ENCODE measurements around the gene NSA2. TPM values are rescaled to one million over a fixed set of nuclear protein-coding genes. Genes with fewer than 3 reads are reported as not detected.
"Not testable (repeated sequence)": the region's sequence is repeated elsewhere in the genome, so short reads cannot be mapped to it uniquely, and the experiment has no call there.

Gene NSA2
- 33.1 and 67.4 TPM in 2 replicates for total RNA-seq (2014; rRNA removed; shearing (Covaris generic); ENCODE audit: low replicate concordance)

DNA sequence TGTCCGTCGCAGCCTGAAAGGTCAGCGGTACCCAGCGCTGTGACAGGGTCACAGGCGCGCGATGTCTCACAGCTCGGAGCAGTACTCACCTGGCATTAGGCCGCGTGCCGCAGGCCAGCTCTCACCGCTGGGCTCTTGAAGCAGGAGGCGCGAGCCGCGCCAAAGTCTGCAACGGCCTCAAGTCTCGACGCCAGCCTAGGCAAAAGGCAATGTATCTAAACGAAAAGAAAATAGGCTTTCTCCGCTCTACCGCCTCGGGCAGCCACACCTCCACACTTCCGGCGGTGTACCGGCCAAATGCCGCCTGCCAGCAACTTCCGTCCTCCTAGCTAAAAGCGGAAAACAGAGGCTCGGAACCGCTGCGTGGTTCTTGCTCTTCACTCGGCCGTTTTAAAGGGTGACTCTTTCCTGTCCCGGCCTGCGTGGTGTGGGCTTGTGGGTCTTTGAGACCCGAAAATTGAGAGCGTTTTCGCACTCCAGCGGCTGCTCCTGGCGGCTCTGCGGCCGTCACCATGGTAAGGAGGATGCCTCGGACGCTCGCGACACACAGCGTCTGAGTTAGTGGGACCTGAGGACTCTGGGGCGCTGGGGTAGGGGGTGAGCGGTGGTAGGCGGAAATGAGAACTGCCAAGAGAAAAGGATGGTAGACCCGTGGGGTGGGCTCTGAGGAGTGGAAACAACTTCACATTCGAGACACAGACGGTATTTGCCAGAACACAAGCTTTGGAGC lies at the start of gene NSA2, which contains the start of gene GFM2:
Gene NSA2, plus strand, starts transcription at position 401 of the 730 bp plus-strand sequence. Its CDS starts 112 bp downstream, at position 513.
Gene GFM2, minus strand, starts transcription at position 269 of the 730 bp plus-strand sequence. CDS start 3,375 bp downstream, outside the sequence.
- Histone ChIP-seq H3K27me3 (no peaks in the 10 kb centered on the region), H3K9me3 (no peaks in the 10 kb centered on the region), H3K4me3 (peak within 1 kb of the TSS; percentile 99), H3K36me3 (peaks cover 38% of the 10 kb centered on the region)
- peak; percentile 89 for DNase-seq

DNA sequence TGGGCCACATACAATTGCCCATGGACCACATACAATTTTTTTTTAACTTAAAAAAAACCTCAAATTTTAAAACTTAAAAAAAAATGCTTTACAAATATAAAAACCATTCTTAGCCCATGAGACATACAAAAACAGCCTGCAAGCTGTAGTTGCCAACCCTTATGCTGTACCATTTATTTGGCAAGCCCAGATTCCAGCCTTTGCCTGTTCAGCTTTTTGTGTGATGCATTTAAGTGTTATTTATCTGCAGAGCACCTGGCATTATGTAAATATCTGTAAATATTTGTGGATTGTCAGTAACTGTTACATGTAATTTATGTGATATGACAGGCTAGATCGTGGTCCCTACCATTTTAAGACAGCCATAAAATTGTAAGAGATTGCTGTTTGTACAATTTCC lies 49.5 kb upstream of the NSA2 start:
- DNase-seq, result no peak
- Histone ChIP-seq H3K36me3 (peaks cover 70% of the 10 kb centered on the region), H3K27me3 (no peaks in the 10 kb centered on the region), H3K4me3 (no peak overlapping the region), H3K9me3 (no peaks in the 10 kb centered on the region)

DNA sequence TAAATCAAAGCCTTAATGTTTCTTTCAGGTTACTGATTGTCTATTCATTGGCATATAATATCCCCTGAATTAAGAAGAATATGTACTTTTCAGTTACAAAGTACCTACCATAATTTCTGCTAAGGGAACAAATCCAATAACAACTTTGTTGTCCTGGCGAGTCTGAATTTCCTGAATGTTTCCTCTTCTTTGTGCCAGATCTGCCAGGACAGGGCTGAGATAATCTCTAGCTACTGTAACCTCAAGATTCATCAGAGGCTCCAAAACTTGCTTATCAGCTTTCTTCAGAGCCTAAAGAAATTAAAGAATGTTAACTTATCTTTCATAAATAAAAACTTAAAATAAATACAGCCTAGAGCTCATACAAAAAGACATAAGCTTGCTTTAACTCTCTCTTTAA lies 44.8 kb upstream of the NSA2 start:
- no peak for DNase-seq
- Histone ChIP-seq H3K9me3 (no peaks in the 10 kb centered on the region), H3K36me3 (peaks cover 78% of the 10 kb centered on the region), H3K27me3 (no peaks in the 10 kb centered on the region), H3K4me3 (no peak overlapping the region)

DNA sequence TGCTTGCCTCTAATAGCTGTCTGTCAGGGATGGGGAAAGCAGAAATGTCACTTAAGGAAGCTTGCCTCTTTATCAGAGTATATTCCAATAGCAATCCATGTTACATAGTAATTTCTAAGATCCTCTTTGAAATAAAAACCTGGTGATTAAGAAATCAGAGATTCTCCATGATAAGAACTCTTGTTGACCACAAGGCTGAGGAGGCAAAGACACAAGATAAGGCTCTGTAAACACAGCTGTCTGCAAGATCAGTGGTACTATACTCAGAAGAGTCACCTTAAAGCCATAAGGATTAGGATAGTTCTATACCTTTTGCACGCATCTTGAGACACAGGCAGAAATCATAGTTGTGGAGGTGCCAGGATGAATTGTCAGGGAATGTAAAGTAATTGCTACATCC lies 41.7 kb upstream of the NSA2 start:
- Histone ChIP-seq H3K9me3 (no peaks in the 10 kb centered on the region), H3K36me3 (peaks cover 64% of the 10 kb centered on the region), H3K27me3 (no peaks in the 10 kb centered on the region), H3K4me3 (no peak overlapping the region)
- DNase-seq, result no peak

DNA sequence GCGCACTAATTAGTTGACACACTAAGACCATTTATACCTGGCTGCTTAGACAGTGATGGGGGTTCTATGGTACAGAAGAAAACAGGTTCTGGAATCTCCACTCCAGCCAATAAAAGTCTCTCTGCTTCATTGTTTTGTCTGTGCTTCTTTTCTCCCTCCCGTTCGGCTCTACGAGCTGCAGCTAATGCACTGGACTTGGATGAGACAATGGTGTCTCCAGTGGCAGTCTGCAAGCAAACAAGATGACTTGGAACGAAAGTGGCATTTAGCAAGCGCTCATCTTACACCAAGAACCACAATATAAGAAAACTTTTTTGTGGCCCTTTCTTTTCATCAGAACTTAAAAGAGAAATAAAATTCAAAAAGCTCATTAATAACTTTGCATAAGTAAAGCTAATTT lies 30.3 kb upstream of the NSA2 start:
- no peaks in the 10 kb centered on the region for H3K27me3 ChIP-seq
- H3K36me3 ChIP-seq, result peaks cover 46% of the 10 kb centered on the region
- H3K9me3 ChIP-seq, result no peaks in the 10 kb centered on the region
- DNase-seq, result no peak
- H3K4me3 ChIP-seq, result no peak overlapping the region

DNA sequence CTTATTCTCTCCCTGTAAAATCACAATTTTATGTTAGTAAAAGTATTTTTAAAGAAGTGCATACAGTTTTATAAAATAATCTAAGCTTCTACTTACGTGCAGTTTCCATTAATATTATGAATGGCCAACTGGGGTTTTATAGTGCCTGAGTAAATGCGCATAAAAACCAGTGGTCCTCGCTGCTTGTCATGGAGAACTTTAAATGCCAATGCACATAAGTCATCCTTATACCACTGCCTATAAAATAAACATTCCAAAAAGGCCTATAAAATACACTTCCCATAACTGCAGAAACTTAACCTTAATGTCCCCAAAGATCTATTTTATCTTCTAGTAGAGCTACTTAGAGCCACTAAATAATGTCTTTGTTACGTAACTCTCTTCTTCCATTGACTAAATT lies 28.6 kb upstream of the NSA2 start:
- Histone ChIP-seq H3K9me3 (no peaks in the 10 kb centered on the region), H3K27me3 (no peaks in the 10 kb centered on the region), H3K4me3 (no peak overlapping the region), H3K36me3 (peaks cover 43% of the 10 kb centered on the region)
- no peak for DNase-seq

DNA sequence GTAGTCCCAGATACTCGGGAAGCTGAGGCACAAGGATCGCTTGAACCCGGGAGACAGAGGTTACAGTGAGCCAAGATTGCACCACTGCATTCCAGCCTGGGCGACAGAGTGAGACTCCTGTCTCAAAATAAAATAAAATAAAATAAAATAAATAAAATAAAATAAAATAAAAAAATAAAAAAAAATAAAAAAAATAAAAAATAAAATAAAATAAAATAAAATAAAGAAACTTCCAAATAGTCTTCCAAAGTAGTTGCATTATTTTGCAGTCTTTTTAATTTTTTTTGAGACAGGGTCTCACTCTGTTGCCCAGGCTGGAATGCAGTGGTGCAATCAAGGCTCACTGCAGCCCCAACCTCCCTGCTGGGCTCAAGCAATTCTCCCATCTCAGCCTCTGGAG lies 18.3 kb upstream of the NSA2 start:
- H3K4me3 ChIP-seq, H3K9me3 ChIP-seq, DNase-seq, H3K27me3 ChIP-seq: not testable (repeated sequence)
- H3K36me3 ChIP-seq, result peaks cover 51% of the 10 kb centered on the region

DNA sequence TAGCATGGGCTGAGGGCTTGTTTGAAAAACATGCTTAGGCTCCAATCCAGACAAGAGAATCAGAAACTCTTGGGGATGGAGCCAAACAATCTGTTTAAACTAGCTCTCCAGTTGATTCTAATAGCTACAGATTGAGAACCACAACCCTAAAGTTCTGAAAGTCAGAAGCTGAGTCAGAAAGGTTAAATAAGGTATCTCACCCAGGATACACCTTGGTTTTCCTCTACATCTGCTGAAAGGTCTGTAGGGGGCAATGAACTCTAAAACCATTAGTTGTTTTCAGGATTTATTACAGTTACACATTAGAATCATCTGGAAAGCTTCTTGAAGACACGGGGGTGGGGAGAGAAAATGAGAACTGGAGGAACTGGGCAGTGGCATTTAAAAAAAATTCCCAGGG lies 5.8 kb upstream of the NSA2 start:
- Histone ChIP-seq H3K36me3 (peaks cover 46% of the 10 kb centered on the region), H3K27me3 (no peaks in the 10 kb centered on the region), H3K9me3 (peaks cover 6% of the 10 kb centered on the region; the same call in 1 of the 2 replicates), H3K4me3 (no peak overlapping the region)
- no peak for DNase-seq

DNA sequence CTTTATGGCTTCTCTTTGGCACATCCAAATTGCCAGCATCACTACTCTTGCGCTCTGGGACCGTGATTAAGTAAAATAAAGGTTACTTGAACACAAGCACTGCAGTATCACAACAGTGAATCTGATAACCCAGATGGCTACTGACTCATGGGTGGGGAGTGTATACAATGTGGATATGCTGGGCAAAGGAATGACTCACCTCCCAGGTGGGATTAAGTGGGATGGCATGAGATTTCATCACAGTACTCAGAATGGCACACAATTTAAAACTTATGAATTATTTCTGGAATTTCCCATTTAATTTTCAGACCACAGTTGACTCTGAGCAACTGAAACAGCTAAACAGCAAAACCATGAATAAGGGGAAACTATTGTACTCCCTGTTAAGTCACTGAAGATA lies 4.5 kb upstream of the NSA2 start:
- no peak overlapping the region for H3K4me3 ChIP-seq
- H3K27me3 ChIP-seq, result no peaks in the 10 kb centered on the region
- H3K36me3 ChIP-seq, result peaks cover 34% of the 10 kb centered on the region
- peak; percentile 53 for DNase-seq
- no peaks in the 10 kb centered on the region for H3K9me3 ChIP-seq

DNA sequence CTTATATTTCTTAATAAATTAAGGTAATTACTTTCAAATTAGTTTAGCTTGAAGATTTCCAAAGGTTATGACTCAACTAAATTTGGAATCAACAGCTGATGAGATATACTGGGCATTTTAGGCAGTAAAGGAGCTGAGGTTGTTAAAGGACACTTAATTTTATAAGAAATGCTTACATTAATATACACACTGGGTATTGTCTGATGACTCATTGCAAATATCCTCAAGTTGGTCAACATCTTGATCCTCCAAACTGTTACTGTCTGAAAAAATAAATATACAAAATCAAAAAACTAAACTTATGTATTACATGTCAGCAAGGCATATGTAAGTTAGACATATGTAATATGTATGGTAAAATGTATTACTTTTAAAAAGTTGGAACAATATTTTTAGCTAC lies 3.5 kb upstream of the NSA2 start:
- peaks cover 29% of the 10 kb centered on the region for H3K36me3 ChIP-seq
- H3K9me3 ChIP-seq, result no peaks in the 10 kb centered on the region
- DNase-seq, result no peak
- no peaks in the 10 kb centered on the region for H3K27me3 ChIP-seq
- no peak overlapping the region for H3K4me3 ChIP-seq

DNA sequence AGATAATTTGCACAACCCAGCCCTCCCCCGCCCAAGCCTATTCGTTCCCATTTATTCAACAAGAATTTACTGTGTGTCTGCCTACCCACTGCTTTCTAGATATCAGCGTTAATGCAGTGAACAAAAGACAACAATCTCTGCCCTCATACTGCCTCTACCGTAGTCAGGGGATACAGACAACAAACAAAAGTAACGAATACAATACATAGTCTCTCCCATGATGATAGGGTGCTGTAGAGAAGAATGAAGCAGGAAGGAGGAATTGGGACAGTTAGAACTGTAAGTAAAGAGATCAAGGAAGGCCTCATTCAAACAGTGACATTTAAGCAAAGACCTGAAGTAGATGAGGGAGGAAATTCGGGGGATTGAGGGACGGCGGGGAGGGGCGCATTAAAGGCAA lies 1.8 kb upstream of the NSA2 start:
- Histone ChIP-seq H3K9me3 (no peaks in the 10 kb centered on the region), H3K36me3 (peaks cover 34% of the 10 kb centered on the region), H3K27me3 (no peaks in the 10 kb centered on the region), H3K4me3 (peak overlapping the region; percentile 99; the same call in 1 of the 2 replicates)
- DNase-seq, result no peak

DNA sequence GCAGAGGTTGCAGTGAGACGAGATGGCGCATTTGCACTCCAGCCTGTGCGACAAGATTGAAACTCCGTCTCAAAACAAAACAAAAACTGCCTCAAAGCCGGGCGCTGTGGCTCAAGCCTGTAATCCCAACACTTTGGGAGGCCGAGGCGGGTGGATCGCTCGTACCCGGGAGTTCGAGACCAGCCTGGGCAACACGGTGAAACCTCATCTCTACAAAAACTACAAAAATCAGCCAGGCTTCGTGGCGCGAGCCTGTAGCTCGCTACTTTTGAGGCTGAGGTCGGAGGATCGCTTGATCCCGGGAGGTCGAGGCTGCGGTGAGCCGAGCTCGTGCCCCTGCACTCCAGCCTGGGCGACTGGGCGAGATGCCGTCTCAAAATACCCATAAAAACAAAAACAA lies 1.1 kb upstream of the NSA2 start:
- Histone ChIP-seq H3K27me3 (no peaks in the 10 kb centered on the region), H3K4me3 (peak overlapping the region; percentile 99), H3K36me3 (peaks cover 36% of the 10 kb centered on the region), H3K9me3 (no peaks in the 10 kb centered on the region)
- no peak for DNase-seq

DNA sequence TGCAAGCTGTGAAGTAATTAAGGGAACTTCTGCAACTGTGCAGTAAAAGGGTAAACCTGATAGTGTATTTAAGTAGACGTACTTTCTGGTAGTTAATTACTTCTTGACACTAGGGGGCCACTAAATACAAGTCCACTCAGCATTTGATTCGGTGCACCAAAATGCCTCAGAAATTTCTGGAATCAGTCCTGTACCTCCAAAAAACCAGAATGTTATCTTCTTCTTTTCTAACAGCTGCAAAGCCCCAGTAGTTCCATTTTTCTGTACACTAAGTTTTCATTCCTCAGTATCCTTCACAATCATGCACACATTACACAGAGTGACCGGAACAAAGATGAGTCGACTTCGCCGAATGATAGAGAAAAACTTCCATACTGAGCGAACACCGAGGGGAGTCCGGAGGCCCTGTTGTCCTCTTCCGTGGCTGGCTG lies 616 bp upstream of the NSA2 start:
- no peak for DNase-seq
- H3K9me3 ChIP-seq, result no peaks in the 10 kb centered on the region
- peaks cover 41% of the 10 kb centered on the region for H3K36me3 ChIP-seq
- no peaks in the 10 kb centered on the region for H3K27me3 ChIP-seq
- peak overlapping the region; percentile 99 for H3K4me3 ChIP-seq

DNA sequence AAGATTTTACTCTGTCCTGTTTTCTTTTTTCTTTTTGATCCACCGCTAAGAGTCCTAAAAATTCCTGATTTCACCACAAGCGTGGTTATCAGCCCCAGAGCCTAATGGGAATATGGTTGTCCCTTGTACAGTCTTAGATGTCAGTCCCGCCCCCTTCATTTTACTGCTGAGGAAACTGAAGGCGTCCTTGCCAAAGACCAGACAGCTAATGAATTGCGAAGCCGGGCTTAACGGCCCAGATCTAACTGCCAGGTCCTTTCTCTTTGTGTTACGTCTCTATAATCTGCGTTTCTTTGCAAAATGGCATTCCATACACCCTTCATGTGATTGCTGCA lies 497 bp downstream of the NSA2 start:
- H3K36me3 ChIP-seq, result peaks cover 43% of the 10 kb centered on the region
- H3K9me3 ChIP-seq, result no peaks in the 10 kb centered on the region
- peak overlapping the region; percentile 99 for H3K4me3 ChIP-seq
- H3K27me3 ChIP-seq, result no peaks in the 10 kb centered on the region
- peak; percentile 5 for DNase-seq

DNA sequence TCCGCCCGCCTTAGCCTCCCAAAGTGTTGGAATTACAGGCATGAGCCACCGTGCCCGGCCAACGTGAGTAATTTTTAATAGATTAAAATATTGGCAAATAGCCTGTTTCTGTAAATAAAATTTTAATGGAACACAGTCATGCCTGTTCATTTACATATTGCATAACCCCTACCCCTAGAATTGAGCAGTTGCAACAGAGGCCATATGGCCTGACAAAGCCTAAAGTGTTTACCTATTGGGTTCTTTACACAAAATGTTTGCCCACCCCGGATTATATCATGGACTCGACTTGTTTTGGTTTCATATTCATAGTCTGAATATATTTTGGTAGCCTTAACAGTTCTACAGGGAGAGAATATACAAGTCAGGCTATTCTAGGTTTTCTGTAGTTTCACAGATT lies 5.3 kb downstream of the NSA2 start:
- no peaks in the 10 kb centered on the region for H3K9me3 ChIP-seq
- no peak for DNase-seq
- H3K4me3 ChIP-seq, result no peak overlapping the region
- H3K27me3 ChIP-seq, result no peaks in the 10 kb centered on the region
- peaks cover 75% of the 10 kb centered on the region for H3K36me3 ChIP-seq

DNA sequence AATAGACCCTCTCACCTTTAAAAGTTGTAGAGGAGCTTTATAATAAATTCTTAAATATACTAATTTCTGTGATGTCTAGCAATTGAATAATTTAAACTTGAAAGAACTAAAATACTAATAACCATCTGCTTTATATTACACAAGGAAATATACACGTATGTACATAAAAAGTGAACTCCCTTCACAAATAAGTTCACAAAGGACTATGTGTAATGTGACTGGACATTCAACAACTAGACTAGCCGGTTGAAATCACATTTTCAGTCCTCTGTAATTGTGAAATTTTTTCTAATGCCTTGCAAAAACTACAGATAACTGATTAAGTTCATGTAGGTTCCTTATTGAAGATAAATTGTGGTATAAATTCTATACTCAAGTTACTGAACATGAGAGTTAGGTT lies 11.6 kb downstream of the NSA2 start:
- no peaks in the 10 kb centered on the region for H3K27me3 ChIP-seq
- no peaks in the 10 kb centered on the region for H3K9me3 ChIP-seq
- DNase-seq, result no peak
- no peak overlapping the region for H3K4me3 ChIP-seq
- H3K36me3 ChIP-seq, result peaks cover 47% of the 10 kb centered on the region

DNA sequence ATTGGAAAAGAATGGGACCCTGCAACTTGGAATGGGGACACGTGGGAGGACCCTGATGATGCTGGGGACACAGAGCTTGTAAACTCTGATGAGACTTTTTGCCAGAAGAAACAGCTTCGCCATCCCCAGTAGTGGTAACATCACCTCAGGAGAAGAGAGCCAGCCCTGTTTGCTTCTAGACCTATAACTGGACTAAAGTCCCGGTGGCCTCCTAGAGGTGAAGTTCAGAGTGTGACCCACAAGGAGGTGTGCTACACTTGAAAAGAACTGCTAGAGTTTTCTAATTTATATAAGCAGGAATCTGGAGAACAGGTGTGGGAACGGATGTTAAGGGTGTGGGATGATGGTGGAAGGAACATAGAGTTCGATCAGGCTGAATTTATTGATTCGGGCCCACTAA lies 19.8 kb downstream of the NSA2 start:
- no peaks in the 10 kb centered on the region for H3K27me3 ChIP-seq
- DNase-seq, result no peak
- H3K9me3 ChIP-seq, result no peaks in the 10 kb centered on the region
- no peaks in the 10 kb centered on the region for H3K36me3 ChIP-seq
- no peak overlapping the region for H3K4me3 ChIP-seq

DNA sequence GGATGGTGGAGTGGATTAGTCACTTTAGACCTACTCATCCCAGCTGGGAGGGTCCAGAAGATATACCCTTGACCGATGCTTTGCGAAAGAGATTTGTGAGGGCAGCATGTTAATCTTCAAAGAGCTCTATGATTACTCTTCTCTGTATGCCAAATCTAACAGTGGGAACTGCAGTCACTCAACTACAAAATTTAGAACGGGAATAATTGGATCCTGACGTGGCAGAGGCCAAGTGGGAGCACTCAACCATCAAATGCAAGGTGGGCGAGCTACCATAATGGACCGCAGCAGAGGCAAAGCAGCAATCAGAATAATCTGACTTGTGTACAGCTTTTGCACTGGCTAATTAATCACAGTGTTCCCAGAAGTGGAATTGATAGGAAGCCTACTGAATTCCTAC lies 20.4 kb downstream of the NSA2 start:
- Histone ChIP-seq H3K27me3 (no peaks in the 10 kb centered on the region), H3K4me3 (no peak overlapping the region), H3K36me3 (no peaks in the 10 kb centered on the region), H3K9me3 (no peaks in the 10 kb centered on the region)
- DNase-seq, result no peak
